WTC11 (cell line): ENCODE data around the gene KIF6. TPM values are rescaled to one million over a fixed set of nuclear protein-coding genes. Genes with fewer than 3 reads are reported as not detected.

ENCODE experiments used
- ATAC-seq: fragments of 200-7000 bp; cut with Tn5 transposase; 2 replicates; pipeline ENCODE4 v1.10.0; 2021; ENCODE audit warnings: mild to moderate bottlenecking, moderate library complexity
- CTCF ChIA-PET: fragments of 300-600 bp; sonication (Branson Sonifier 250); formaldehyde crosslinking; loops from one replicate; lab custom pipeline; 2021; ENCODE audit warnings: antibody characterized with exemption; lab: Charles Lee
- POLR2A ChIA-PET: fragments of 350-600 bp; sonication (Branson Sonifier 250); formaldehyde crosslinking; loops from one replicate; lab custom pipeline; 2021; ENCODE audit warnings: antibody characterized with exemption; lab: Charles Lee
- DNase-seq: peaks from one replicate; pipeline ENCODE4 v3.0.0; 2021; ENCODE audit warnings: low spot score
- H3K27ac Mint-ChIP-seq: 2 replicates; pipeline ENCODE4 v1.8.0; 2021; ENCODE audit warnings: mixed read lengths
- H3K27me3 Mint-ChIP-seq: 2 replicates; pipeline ENCODE4 v1.8.0; 2021; ENCODE audit warnings: low read depth, mild to moderate bottlenecking, moderate library complexity, mixed read lengths
- H3K36me3 Mint-ChIP-seq: 2 replicates; pipeline ENCODE4 v1.8.0; 2021; ENCODE audit warnings: mixed read lengths
- H3K4me1 Mint-ChIP-seq: 2 replicates; pipeline ENCODE4 v1.8.0; 2022; ENCODE audit warnings: mixed read lengths
- H3K4me3 Mint-ChIP-seq: 2 replicates; pipeline ENCODE4 v1.8.0; 2021; ENCODE audit warnings: mild to moderate bottlenecking, moderate library complexity, mixed read lengths
- H3K9me3 Mint-ChIP-seq: 2 replicates; pipeline ENCODE4 v1.8.0; 2021; ENCODE audit warnings: mixed read lengths
- CDX4 ChIP-seq: fragments of 250-450 bp; sonication (Bioruptor Pico); IDR thresholded peaks from 2 replicates; pipeline ENCODE4 v1.9.0; 2021; ENCODE audit warnings: moderate library complexity, mild to moderate bottlenecking, inconsistent platforms, borderline replicate concordance
- ELF4 ChIP-seq: sonication (generic); formaldehyde crosslinking; IDR thresholded peaks from 2 replicates; pipeline ENCODE4 v1.8.1; 2022; ENCODE audit warnings: low read depth, mild to moderate bottlenecking, moderate library complexity, missing genetic modification reagents
- FOXK1 ChIP-seq: sonication (generic); formaldehyde crosslinking; IDR thresholded peaks from 2 replicates; pipeline ENCODE4 v1.8.0; 2022; ENCODE audit warnings: mild to moderate bottlenecking, moderate library complexity, missing genetic modification reagents
- GABPB1 ChIP-seq: sonication (generic); formaldehyde crosslinking; IDR thresholded peaks from 2 replicates; pipeline ENCODE4 v1.8.1; 2023; ENCODE audit warnings: mild to moderate bottlenecking, missing genetic modification reagents
- MYBL2 ChIP-seq: sonication (generic); formaldehyde crosslinking; IDR thresholded peaks from 2 replicates; pipeline ENCODE4 v1.8.1; 2023; ENCODE audit warnings: mild to moderate bottlenecking, moderate library complexity, missing genetic modification reagents
- NFATC4 ChIP-seq: fragments of 250-450 bp; sonication (Bioruptor Pico); IDR thresholded peaks from 2 replicates; pipeline ENCODE4 v1.9.0; 2021; ENCODE audit warnings: mild to moderate bottlenecking
- PRDM15 ChIP-seq: sonication (generic); formaldehyde crosslinking; IDR thresholded peaks from 2 replicates; pipeline ENCODE4 v1.8.0; 2022; ENCODE audit warnings: missing genetic modification reagents
- SMAD4 ChIP-seq: sonication (generic); formaldehyde crosslinking; IDR thresholded peaks from 2 replicates; pipeline ENCODE4 v1.8.0; 2022; ENCODE audit warnings: mild to moderate bottlenecking, missing genetic modification reagents
- SP1 ChIP-seq: sonication (generic); formaldehyde crosslinking; conservative IDR thresholded peaks from 2 replicates; pipeline ENCODE4 v1.8.1; 2022; ENCODE audit warnings: missing genetic modification reagents
- TEAD4 ChIP-seq: sonication (generic); formaldehyde crosslinking; IDR thresholded peaks from 2 replicates; pipeline ENCODE4 v1.8.0; 2022; ENCODE audit warnings: mild to moderate bottlenecking, missing genetic modification reagents
- ZNF138 ChIP-seq: sonication (generic); formaldehyde crosslinking; conservative IDR thresholded peaks from 2 replicates; pipeline ENCODE4 v1.8.1; 2022; ENCODE audit warnings: mild to moderate bottlenecking, moderate library complexity, missing genetic modification reagents
- ZNF219 ChIP-seq: sonication (generic); formaldehyde crosslinking; IDR thresholded peaks from 2 replicates; pipeline ENCODE4 v1.8.0; 2023; ENCODE audit warnings: missing genetic modification reagents, mild to moderate bottlenecking, borderline replicate concordance
- ZNF396 ChIP-seq: fragments of 250-450 bp; sonication (Bioruptor Pico); IDR thresholded peaks from 2 replicates; pipeline ENCODE4 v1.8.0; 2021; ENCODE audit warnings: mild to moderate bottlenecking, moderate library complexity, borderline replicate concordance
- ZNF532 ChIP-seq: fragments of 250-450 bp; sonication (Bioruptor Pico); IDR thresholded peaks from 2 replicates; pipeline ENCODE4 v1.9.0; 2021; ENCODE audit warnings: mild to moderate bottlenecking, borderline replicate concordance
- total RNA-seq: library from RNA; stranded (reverse); gene quantifications from 3 replicates; pipeline ENCODE4 v1.2.3, GENCODE V29; 2021
- TF ChIP-seq, protein P1 (sequence below): sonication (generic); formaldehyde crosslinking; IDR thresholded peaks from 2 replicates; pipeline ENCODE4 v1.8.0; 2022; ENCODE audit warnings: mild to moderate bottlenecking, missing genetic modification reagents
- TF ChIP-seq, protein P2 (sequence below): sonication (generic); formaldehyde crosslinking; IDR thresholded peaks from 2 replicates; pipeline ENCODE4 v1.8.1; 2022; ENCODE audit warnings: low read depth, mild to moderate bottlenecking, moderate library complexity, missing genetic modification reagents, borderline replicate concordance

The KIF6 gene
- total RNA-seq, 1 experiment from 2014 or later, result 0.57 TPM

- TF ChIP-seq TEAD4 (CRISPR knock-in tag) (no peak), GABPB1 (CRISPR knock-in tag) (no peak), PRDM15 (CRISPR knock-in tag) (no peak), CDX4 (CRISPR knock-in tag) (no peak), SP1 (no peak), FOXK1 (CRISPR knock-in tag) (no peak), ZNF532 (CRISPR knock-in tag) (no peak), ZNF138 (CRISPR knock-in tag) (no peak), MYBL2 (no peak), ELF4 (CRISPR knock-in tag) (no peak), NFATC4 (CRISPR knock-in tag) (no peak)
- TF ChIP-seq, protein P1, sequence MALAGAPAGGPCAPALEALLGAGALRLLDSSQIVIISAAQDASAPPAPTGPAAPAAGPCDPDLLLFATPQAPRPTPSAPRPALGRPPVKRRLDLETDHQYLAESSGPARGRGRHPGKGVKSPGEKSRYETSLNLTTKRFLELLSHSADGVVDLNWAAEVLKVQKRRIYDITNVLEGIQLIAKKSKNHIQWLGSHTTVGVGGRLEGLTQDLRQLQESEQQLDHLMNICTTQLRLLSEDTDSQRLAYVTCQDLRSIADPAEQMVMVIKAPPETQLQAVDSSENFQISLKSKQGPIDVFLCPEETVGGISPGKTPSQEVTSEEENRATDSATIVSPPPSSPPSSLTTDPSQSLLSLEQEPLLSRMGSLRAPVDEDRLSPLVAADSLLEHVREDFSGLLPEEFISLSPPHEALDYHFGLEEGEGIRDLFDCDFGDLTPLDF, result no peak
- TF ChIP-seq, protein P2, sequence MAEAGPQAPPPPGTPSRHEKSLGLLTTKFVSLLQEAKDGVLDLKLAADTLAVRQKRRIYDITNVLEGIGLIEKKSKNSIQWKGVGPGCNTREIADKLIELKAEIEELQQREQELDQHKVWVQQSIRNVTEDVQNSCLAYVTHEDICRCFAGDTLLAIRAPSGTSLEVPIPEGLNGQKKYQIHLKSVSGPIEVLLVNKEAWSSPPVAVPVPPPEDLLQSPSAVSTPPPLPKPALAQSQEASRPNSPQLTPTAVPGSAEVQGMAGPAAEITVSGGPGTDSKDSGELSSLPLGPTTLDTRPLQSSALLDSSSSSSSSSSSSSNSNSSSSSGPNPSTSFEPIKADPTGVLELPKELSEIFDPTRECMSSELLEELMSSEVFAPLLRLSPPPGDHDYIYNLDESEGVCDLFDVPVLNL (CRISPR knock-in tag), result no peak
- TF ChIP-seq, all 79 proteins: peak for 0
These were observed 374.3 kb downstream of the KIF6 start (continued) for GRCh38 chr6:39350723-39351505.

GRCh38 chr6:39348740-39349139, 376.5 kb downstream of the KIF6 start:
- Mint-ChIP-seq H3K27me3 (no peaks in the 10 kb centered on the region), H3K4me1 (peaks cover 18% of the 10 kb centered on the region), H3K36me3 (no peaks in the 10 kb centered on the region), H3K4me3 (no peak overlapping the region), H3K27ac (no peak overlapping the region)
- ATAC-seq (no peak), DNase-seq (no peak)
- TF ChIP-seq SMAD4 (CRISPR knock-in tag) (no peak), ZNF219 (no peak), ZNF396 (CRISPR knock-in tag) (no peak), SP1 (no peak)
- TF ChIP-seq, all 79 proteins: peak for 0
- peaks cover 3% of the 10 kb centered on the region for H3K9me3 Mint-ChIP-seq
- POLR2A ChIA-PET, result no interaction called here
- CTCF ChIA-PET, result interaction anchor here (0.9 to 1.6 kb wide), 7 partner anchors 9 to 366 kb away, joined by 3 to 9 read pairs (median 3); no protein-coding TSS in a partner anchor
